ENCODE measurements around the gene YBEY. TPM values are rescaled to one million over a fixed set of nuclear protein-coding genes. Genes with fewer than 3 reads are reported as not detected.
A peak's percentile ranks its signal among the peaks of the same experiment; 100 is the strongest.
"Not testable (repeated sequence)": the region's sequence is repeated elsewhere in the genome, so short reads cannot be mapped to it uniquely, and the experiment has no call there.

The YBEY gene
- total RNA-seq, 1 donor from 2014 or later, result 4.6 TPM

DNA sequence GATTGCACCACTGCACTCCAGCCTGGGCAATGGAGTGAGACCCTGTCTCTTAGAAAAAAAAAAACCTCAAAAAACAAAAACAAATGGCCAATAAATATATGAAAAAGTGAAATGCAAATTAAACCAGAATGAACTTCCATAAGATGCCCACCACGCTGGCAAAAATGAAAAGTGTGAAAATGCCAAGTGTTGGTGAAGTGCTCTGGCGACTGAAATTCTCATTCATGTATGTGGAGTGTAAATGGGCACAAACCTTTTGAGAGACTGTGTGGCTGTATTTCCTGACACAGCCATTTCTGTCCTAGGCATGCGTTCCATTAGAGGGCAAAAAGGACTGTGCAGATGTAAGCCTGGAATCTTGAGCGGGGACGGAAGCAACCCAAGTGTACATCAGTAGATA is 18.3 kb downstream of the YBEY start:
- no peak for DNase-seq (ENCODE audit: low read depth in 2 of 2)

DNA sequence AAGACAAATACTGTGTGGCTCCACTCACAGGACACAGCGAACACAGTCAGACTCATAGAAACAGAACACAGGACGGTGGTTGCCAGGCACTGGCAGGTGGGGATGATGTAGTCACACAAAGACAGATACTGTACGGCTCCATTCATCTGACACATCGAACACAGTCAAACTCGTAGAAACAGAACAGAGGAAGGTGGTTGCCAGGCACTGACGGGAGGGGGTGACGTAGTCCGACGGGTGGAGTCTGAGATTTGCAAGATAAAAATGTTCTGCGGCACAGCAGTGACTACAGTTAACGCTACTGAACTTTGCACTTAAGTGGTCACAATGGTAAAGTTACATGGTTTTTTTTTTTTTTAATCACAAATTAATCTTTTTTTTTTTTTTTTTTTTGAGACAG is 18.8 kb downstream of the YBEY start:
- DNase-seq (ENCODE audit: low read depth in 2 of 2), result no peak

DNA sequence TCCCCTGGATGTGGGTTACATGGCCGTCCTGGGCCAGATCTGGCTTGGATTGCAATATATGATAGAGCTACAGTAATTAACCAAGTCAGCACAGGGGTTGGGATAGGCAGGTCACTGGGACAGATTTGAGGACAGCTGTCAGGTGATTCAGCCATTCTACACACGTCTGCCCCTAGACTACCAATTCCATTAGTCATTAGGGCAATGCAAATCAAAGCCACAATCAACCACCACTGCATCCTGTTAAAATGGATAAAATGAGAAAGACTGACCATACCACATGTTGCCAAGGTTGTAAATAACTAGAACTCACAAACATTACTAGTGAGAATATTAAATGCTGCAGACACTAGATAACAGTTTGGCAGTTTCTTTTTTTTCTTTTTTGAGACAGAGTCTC is 21.5 kb downstream of the YBEY start:
- peak in 1 of 2 donors; percentile 19 for DNase-seq (ENCODE audit: low read depth in 2 of 2)

DNA sequence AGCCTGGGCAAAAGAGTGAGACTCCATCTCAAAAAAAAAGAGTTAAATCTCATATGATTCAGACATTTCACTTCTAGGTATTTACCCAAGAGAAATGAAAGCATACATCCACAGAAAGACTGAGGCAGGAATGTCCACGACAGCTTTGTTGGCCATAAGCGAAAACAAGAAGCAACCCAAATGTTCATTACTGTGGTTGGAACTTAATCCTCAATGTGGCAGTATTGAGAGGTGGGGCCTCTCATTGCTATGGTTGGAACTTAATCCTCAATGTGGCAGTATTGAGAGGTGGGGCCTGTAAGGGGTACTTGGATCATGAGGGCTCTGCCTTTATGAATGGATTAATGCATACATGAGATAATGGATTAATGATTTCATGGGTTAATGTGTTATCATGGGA is 22.3 kb downstream of the YBEY start:
- no peak for DNase-seq (ENCODE audit: low read depth in 2 of 2)

DNA sequence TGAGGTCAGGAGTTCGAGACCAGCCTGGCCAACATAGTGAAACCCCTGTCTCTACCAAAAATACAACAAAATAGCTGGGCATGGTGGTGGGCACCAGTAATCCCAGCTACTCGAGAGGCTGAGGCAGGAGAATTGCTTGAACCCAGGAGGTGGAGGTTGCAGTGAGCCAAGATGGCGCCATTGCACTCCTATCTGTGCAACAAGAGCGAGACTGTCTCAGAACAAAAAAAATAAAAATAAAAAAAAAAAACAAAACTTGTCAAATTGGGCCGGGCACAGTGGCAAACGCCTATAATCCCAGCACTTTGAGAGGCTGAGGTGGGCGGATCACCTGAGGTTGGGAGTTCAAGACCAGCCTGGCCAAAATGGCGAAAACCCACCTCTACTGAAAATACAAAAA is 24.1 kb downstream of the YBEY start:
- DNase-seq (ENCODE audit: low read depth in 2 of 2), result not testable (repeated sequence)

DNA sequence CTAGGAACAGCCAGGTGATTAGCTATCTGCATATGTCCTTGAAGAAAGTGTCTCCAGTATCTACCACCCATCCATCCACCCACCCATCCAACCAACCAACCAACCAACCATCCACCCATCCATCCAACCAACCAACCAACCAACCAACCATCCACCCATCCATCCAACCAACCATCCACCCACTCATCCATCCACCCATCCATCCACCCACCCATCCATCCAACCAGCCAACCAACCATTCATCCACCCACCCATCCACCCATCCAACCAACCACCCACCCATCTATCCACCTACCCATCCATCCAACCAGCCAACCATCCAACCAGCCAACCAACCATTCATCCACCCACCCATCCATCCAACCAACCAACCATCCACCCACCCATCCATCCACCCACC is 25.4 kb downstream of the YBEY start:
- no peak for DNase-seq (ENCODE audit: low read depth in 2 of 2)

DNA sequence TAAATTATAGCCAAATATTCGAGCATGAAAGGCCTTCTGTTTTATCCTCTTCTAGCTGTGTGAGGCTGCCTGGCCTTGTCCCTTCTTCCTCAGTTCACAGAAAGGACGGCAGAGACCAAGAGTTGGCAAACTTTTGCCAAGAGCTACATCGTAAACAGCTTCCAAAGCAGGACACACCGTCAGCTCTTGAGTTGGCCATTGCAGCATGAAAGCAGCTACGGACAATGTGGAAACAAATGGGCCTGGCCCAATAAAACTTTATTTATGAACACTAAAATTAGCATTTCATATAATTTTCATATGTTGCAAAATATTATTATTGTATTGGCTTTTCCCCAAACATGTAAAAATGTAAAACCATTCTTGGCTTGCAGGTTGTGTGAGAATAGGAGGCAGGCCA is 26.8 kb downstream of the YBEY start:
- no peak for DNase-seq (ENCODE audit: low read depth in 2 of 2)

DNA sequence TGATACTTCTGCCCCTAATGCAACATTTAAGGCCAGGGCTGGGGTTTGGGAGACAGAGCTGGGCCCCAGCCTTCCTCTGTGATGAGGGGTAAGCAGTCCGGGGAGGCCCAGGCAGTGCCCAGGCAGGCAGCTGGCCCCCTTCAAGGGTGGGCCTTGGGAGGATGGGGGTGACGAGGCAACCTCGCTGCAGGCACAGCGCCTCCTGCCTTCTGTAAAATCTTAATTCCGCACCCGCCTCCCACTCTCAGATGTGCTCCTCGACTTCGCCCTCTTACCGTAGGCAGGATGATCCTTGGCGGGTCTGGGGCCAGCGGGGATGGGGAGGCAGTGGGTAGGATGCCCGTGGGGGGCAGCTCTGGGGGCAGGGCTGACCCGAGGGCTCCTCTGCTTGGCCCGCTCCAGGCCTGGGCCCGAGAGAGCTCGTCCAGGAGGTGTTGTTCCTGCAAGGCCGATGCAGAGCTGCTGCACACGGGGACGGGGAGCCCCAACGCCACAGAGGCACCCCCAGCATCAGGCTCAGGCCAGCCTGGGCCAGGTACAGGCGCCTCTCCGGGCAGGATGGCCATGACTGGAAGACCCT is 28.4 kb downstream of the YBEY start:
- DNase-seq (ENCODE audit: low read depth in 2 of 2), result no peak

DNA sequence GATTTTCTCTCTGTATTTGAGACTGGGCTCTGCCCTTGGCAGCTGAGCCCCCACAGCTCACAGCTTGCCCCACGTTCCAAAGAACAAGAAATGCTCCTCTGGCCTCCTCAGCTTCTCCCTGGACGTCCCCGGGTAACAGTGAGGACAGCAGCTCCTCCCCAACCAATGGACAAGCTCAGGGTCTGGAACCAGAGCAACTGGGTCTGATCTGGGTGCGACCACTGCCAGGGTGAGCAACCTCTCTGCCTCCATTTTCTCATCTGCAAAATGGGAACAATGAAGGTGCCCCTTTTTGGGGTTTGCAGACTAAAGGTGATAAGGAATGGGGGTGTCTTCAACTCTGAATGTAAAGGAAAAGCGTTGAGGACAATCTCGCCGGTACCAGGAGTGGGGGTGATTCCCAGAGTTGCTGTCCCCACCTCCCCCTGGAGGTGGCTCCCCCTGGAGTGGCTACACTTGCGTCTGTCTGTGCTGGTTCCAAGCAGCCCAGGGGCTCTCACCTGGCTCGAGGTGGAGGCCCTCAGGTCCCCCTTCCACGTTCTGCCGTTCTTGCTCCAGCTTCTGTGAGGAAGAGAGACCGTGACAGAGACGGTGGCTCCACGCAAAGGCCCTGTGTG is 30.7 kb downstream of the YBEY start:
- no peak for DNase-seq (ENCODE audit: low read depth in 2 of 2)

DNA sequence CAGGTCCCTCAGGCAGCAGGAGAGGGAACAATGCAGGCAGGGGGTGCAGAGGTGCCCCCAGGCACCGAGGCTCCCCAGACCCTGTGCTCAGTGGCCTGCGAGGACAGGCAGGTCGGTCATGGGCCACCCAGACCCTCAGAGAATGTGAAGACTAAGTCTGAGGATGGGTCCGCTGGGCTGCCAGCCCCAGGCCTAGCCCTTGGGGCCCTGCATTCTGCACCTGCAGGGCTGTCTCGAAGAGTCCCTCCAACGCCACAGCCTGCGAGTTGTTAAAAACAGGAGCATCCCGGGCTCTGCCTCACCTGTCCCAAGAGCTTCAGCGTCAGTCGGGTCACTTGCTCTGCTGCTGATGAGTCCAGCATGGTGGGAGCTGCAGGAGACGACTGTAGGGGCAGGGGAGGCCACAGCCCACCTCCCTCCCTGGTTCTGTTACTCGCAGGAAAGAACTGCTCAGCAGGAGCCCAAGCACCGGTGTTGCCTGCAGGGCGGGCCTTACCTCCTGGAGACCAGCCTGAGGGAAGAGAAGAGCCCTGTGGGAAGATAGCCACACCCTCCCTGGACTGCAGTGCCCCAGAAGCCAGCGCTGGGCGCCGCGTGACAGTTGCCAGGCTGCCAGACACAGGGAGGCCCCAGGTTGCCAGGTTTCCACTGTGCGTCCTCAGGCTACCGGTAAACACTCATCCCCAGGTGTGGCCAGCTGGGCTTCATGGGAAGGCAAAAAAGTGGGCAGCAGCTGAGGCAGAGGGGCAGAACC is 31.7 kb downstream of the YBEY start:
- no peak for DNase-seq (ENCODE audit: low read depth in 2 of 2)

DNA sequence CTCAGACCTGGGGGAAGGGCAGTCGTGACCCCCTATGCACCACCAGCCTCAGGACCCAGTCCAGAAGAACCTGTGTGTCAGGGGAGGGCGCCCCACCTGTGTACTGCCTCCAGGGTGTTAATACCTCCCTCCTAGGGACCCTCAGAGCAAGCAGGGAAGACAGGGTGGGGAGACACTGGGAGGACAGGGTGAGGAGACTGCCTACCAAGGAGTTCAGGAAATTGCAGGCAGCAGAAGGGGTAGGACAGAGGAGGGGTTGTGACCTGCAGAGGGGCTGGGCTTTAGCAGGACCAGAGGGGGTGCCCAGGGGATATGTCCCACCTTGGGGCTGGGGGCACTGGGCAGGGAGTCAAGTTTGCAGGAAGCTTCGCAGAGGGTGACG is 32.3 kb downstream of the YBEY start:
- no peak for DNase-seq (ENCODE audit: low read depth in 2 of 2)

DNA sequence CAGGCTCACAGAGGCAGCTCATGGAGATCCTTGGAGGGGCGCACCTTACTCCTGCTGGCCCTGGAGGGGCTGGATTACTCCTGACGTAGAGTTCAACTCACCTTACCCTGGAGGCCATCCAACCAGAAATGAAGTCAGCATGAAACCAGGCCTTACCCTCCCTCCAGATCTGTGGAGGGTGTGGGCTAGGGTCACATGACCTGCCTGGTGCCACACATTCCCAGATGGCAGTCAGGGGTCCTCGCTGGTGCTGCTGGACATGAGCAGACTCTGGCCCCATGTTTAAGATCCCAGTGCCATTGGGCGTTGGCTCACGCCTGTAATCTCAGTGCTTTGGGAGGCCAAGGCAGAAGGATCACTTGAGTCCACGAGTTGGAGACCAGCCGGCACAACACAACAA is 33.0 kb downstream of the YBEY start:
- no peak for DNase-seq (ENCODE audit: low read depth in 2 of 2)

DNA sequence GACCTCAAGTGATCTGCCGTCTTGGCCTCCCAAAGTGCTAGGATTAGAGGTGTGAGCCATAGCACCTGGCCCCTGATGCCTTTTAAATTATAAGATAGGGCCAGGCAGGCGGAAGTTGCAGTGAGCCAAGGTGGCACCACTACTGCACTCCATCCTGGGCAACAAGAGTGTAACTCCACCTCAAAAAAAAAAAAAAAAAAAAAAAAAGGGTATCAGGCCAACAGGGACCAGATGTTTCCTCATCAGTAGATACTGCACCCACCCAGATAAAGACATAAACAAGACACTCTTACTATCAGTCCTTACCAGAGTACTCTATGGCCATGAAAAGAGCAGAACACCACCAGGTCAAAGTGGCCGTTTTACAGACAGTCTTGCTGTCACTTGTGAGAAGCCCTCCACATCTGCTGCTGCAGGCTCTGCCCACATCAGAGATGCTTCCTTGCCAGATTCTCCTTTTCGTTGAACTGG is 34.2 kb downstream of the YBEY start:
- DNase-seq (ENCODE audit: low read depth in 2 of 2), result peak; percentile 37 to 45

DNA sequence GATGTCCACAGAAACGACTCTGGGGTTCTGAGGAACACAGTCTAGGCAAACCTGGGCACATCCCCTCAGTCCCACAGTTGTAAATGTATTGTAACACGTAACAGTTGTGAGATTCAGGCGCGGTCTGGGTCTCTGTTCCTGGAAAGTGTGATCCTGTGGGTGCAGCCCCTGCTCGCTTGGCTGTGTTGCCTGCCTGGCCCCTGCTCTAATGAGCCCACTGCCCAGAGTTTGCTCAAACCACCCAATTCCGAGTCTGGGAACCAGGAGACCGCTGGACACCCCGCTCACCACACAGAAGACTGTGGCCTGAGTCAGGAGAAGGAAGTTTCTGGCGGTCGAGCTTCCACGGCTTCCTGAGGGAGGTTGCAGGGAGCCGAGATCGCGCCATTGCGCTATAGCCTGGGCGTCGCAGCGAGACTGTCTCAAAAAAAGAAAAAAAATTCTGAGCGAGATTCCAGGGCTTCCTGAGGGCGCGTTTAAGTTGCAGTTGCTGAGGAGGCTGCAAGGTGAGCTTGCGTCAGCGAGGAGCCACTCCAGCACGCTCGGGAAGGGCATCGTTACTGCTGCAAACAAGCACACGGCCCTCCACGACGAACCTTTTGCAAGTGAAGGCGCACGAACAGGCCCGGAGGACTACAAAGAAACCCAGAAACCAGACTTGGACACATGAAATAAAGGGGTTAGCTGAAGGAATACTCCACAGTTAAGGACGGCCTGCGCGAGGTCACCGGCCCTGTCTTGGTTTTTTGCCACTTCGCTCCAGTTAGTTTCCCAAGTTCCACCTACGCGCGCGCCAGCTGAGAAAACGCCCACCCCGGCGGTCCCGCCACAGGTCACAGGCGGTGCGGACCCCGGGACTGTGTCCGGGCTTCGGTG is 36.4 kb downstream of the YBEY start:
- DNase-seq (ENCODE audit: low read depth in 2 of 2), result peak; percentile 25 to 56

DNA sequence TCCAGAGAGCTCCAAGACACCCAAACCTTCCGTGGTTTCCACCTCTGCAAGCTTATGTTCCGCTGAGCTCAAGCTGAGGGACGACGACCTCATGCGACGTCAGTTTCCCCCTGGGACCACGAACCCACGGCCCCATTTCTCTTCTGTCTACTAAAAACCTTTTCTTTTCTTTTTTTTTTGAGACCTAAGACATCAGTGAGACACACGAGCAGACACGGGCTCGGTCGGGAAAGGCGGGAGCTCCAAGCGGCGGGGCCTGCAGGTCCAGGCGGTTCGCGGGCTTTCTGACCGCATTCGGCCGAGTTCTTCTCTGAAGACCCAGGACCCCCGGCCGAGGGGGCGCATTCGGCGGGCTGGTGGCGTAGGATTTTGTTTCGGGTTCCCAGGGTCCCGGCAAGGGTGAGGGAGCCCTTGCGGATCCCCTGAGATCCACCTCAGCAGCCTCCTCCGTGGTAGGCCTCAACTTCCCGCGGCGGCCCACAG is 37.1 kb downstream of the YBEY start:
- DNase-seq (ENCODE audit: low read depth in 2 of 2), result peak; percentile 22 to 26

DNA sequence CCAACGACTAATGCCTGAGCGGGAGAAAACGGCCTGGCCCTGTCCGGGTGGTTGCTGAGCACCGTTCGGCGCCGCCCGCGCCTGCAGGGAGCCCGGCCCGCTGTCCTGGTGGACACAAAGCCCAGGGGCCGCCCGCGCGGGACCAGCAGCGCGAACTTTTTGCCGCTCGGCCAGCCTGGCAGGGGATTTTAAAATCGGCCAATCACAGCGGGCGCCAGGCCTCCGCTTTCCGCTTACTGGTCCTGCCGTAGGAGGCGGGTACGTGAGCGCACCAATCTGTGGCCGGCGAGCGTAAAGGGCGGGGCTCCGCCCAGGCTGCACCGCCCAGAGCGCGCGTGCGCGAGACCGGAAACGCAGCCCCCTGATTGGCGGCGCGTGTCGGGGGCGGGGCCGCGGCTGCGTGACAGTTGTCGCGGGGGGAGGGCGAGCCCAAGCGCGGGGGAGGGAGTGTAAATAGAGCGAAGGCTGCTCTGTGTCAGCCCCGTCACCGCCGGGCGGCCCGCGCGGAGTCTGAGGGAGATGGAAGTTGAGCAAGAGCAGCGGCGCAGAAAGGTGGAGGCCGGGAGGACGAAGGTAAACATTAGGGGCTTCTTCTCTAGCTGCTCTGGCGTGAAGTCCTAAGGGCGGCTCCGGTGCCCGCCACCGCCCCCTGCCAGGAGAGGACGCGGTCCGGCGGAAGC is 37.7 kb downstream of the YBEY start, which contains the start of the genes C21orf58 and PCNT:
Gene C21orf58 (minus strand): TSS at position 161 of the 680 bp plus-strand sequence. CDS start 1,132 bp downstream, outside the sequence.
Gene PCNT (plus strand): TSS at position 447 of the 680 bp plus-strand sequence. CDS start 73 bp downstream, at position 520.
- peak; percentile 98 to 99 for DNase-seq (ENCODE audit: low read depth in 2 of 2)

DNA sequence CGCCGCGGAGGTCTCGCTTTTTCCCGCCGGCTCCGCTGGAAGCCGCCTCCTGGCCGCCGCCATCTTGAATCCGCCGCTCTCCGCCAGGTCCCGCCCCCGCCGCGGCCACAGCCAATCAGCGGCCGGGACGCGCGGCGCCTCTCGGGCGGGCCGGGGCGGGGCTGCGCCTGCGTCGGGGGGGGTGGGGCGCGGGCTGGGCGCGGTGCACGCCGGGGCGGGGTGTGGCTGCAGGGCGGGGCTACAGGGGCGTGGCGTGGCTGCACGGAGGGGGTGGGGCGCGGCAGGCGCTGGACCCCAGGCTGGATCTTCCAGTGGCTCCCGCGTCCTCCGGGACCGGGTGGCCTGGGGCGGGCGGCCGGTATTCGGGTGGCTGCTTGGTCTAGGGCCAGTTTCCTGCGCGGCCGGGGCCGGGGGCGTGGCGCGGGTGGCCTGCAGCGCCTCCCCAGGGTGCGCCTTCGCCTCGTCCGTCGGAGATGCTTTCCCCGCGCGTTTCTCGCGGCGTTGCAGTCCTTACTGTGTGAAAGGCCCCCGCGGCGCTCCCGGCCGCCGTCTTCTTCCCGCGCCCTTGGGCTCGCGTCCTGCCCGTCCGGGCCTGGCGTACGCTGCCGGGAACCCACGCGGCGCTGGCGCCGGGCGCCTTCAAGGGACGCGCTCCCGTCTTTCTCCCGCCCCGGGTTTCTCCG is 38.4 kb downstream of the YBEY start:
- peak; percentile 84 to 92 for DNase-seq (ENCODE audit: low read depth in 2 of 2)

DNA sequence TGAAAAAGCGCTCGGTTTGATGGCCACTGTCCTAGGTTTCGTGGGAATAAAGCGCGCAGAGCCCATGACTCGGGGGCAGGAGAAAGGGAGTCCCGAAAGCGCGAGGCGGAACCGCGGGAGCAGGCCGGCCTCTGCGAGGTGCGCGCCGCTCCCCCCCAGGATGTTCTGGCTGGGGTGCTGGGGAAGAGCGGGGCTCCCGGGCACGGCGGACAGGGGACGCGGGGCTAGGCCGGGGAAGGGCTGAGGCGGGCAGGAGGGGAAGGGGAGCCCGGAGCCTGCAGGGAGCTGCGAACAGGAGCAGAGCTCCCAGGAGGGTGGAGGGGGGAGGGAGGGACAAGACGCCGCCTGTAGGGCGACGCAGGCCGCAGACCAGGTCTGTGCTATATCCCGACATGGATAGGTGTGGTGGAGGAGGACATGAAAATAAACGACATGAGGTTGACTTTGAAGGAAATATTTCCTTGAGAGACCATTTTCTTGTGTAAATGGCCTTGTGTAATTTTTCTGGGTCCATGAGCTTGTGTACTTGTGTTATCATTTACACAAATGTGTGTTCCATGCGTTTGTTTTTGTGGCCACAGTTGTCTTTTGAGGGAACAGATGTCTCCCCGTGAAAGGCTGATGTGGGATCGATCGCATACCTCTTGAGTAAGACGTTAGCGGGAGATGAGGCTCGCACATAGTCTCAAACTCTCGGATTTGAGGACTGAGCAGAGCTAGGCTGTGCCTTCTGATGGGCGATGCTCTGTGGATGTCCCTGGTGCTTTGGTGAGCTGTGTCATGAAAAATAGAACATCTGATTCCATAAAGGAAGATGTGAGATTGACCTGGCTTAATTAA is 39.2 kb downstream of the YBEY start:
- DNase-seq (ENCODE audit: low read depth in 2 of 2), result peak; percentile 60 to 67

DNA sequence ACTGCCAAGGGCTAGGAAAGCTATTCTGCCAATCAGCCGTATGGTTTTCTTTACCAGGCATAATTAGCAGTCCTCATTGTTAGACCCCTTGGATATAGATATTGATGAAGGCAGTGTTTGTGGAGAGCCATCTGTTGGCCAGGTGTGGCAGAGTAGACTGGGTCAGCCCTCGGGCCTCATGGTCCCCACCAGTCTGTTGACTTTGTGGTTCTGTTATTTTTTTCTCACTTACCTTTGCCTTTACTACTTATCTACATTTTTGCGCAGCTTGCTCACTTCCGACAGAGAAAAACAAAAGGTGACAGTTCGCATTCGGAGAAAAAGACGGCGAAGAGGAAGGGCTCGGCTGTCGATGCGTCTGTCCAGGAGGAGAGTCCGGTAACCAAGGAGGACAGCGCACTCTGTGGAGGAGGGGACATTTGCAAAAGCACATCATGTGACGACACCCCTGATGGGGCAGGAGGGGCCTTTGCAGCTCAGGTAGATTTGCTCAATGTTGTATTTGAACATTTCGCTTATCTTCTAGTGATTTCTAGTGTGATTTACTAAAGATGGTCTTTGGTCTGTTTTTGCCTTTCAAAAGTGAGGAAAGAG is 40.1 kb downstream of the YBEY start:
- DNase-seq (ENCODE audit: low read depth in 2 of 2), result no peak
